Endothelial cell of umbilical vein (primary cell): ENCODE results near the gene PPFIA1. TPM values are rescaled to one million over a fixed set of nuclear protein-coding genes. Genes with fewer than 3 reads are reported as not detected.

Experiments used
- BruUV-seq: library from RNA; stranded (reverse); fragments of 400-500 nt; replicated peaks from 2 replicates; lab custom pipeline; 2021; lab: Mats Ljungman, UMichigan
- CTCF ChIA-PET: fragments of 300-600, 350-600 bp; sonication (Branson Sonifier 250); formaldehyde crosslinking; loops from one replicate; lab custom pipeline; 2021; ENCODE audit warnings: antibody characterized with exemption, inconsistent platforms; lab: Charles Lee
- POLR2A ChIA-PET: fragments of 300-600, 350-600 bp; sonication (Branson Sonifier 250); formaldehyde crosslinking; loops from one replicate; lab custom pipeline; 2021; ENCODE audit warnings: antibody characterized with exemption, inconsistent platforms; lab: Charles Lee
- DNase-seq: peaks from one replicate; pipeline ENCODE4 v3.0.0-alpha.2; 2011; ENCODE audit warnings: low read depth, low spot score
- FAIRE-seq: peaks from 2 replicates; lab custom pipeline; 2011; peaks lifted over from hg19 to GRCh38; lab: Jason Lieb, UNC
- H2AFZ ChIP-seq: 2 replicates; pipeline ENCODE4 v1.6.0; 2012; ENCODE audit warnings: low read depth, low read length, control low read depth, inconsistent platforms
- H3K27ac ChIP-seq: 2 replicates; pipeline ENCODE4 v1.5.1; 2011; ENCODE audit warnings: low read depth, mild to moderate bottlenecking, control low read depth, low read length, moderate library complexity; ENCODE audit not compliant: insufficient read depth
- H3K27me3 ChIP-seq, 2 experiments: 2 replicates each; pipeline versions ENCODE4 v1.6.0 to v1.6.1; 2011; ENCODE audit warnings: low read length in 2 of 2, mixed read lengths in 1 of 2; ENCODE audit not compliant: control insufficient read depth in 2 of 2, insufficient read depth in 2 of 2
- H3K36me3 ChIP-seq, 2 experiments: 2 replicates in 1 of 2; 3 replicates in 1 of 2; pipeline ENCODE4 v1.5.1; 2011; ENCODE audit warnings: low read length in 2 of 2, mild to moderate bottlenecking in 1 of 2, moderate library complexity in 1 of 2; ENCODE audit not compliant: control insufficient read depth in 2 of 2, insufficient read depth in 2 of 2; ENCODE audit errors: extremely low read depth in 1 of 2
- H3K4me1 ChIP-seq: 3 replicates; pipeline ENCODE4 v1.5.1; 2011; ENCODE audit warnings: mild to moderate bottlenecking, low read length; ENCODE audit not compliant: control insufficient read depth, insufficient read depth; ENCODE audit errors: extremely low read depth
- H3K4me2 ChIP-seq: 2 replicates; pipeline ENCODE4 v1.6.1; 2011; ENCODE audit warnings: low read length, control low read depth, mixed read lengths; ENCODE audit not compliant: insufficient read depth
- H3K4me3 ChIP-seq, 3 experiments: fragments of 200-600 bp in 1 of 3; sonication (generic), shearing (Covaris generic) in 1 of 3; replicated peaks in 1 of 3; 2 replicates each; pipeline ENCODE4 v1.5.1; 2011 to 2016; ENCODE audit warnings: control low read depth in 3 of 3, low read length in 3 of 3, mild to moderate bottlenecking in 2 of 3, inconsistent platforms in 1 of 3, low read depth in 1 of 3, moderate library complexity in 1 of 3; ENCODE audit not compliant: insufficient read depth in 1 of 3
- H3K79me2 ChIP-seq: 2 replicates; pipeline ENCODE4 v1.6.0; 2012; ENCODE audit warnings: low read length, inconsistent platforms; ENCODE audit not compliant: control insufficient read depth, insufficient read depth
- H3K9ac ChIP-seq: replicated peaks from 2 replicates; pipeline ENCODE3; 2011; ENCODE audit warnings: low read length, control low read depth; ENCODE audit not compliant: insufficient read depth; ENCODE audit errors: extremely low read depth
- H3K9me1 ChIP-seq: replicated peaks from 3 replicates; pipeline ENCODE4 v1.6.0; 2011; ENCODE audit warnings: mild to moderate bottlenecking, low read length; ENCODE audit not compliant: control insufficient read depth, insufficient read depth; ENCODE audit errors: extremely low read depth
- H3K9me3 ChIP-seq: replicated peaks from 2 replicates; pipeline ENCODE4 v1.5.1; 2012; ENCODE audit warnings: low read length, inconsistent platforms; ENCODE audit not compliant: control insufficient read depth, insufficient read depth
- H4K20me1 ChIP-seq: replicated peaks from 2 replicates; pipeline ENCODE3; 2011; ENCODE audit warnings: mild to moderate bottlenecking, low read length; ENCODE audit not compliant: control insufficient read depth, insufficient read depth; ENCODE audit errors: extremely low read depth
- EZH2 ChIP-seq: IDR thresholded peaks from 2 replicates; pipeline ENCODE4 v1.6.1; 2012; ENCODE audit warnings: borderline replicate concordance, low read depth, mild to moderate bottlenecking, moderate library complexity, low read length, inconsistent platforms; ENCODE audit not compliant: severe bottlenecking
- FOS ChIP-seq: IDR thresholded peaks from 2 replicates; pipeline ENCODE4 v1.6.1; 2011; ENCODE audit warnings: mild to moderate bottlenecking, low read length, moderate library complexity, borderline replicate concordance; ENCODE audit not compliant: insufficient read depth
- GATA2 ChIP-seq: IDR thresholded peaks from 2 replicates; pipeline ENCODE4 v1.7.0; 2011; ENCODE audit warnings: low read depth, mild to moderate bottlenecking, moderate library complexity, mixed read lengths, low read length; ENCODE audit not compliant: insufficient read length, insufficient read depth
- JUN ChIP-seq: IDR thresholded peaks from 2 replicates; pipeline ENCODE4 v1.6.1; 2011; ENCODE audit warnings: borderline replicate concordance, low read depth; ENCODE audit not compliant: insufficient read length, insufficient read depth
- MYC ChIP-seq: IDR thresholded peaks from one replicate; pipeline ENCODE4 v1.6.1; 2011; ENCODE audit warnings: mild to moderate bottlenecking, low read depth, low read length
- POLR2A ChIP-seq: IDR thresholded peaks from 2 replicates; pipeline ENCODE4 v1.6.1; 2012; ENCODE audit warnings: low read depth, mild to moderate bottlenecking, control low read depth, low read length
- POLR2AphosphoS5 ChIP-seq: IDR thresholded peaks from 2 replicates; pipeline ENCODE4 v1.6.1; 2012; ENCODE audit warnings: low read depth, mild to moderate bottlenecking, control low read depth, low read length, moderate library complexity; ENCODE audit not compliant: insufficient read depth
- dilution Hi-C: fragments of 300-500 bp; cut with MboI; formaldehyde crosslinking; loops from one replicate; pipeline ENCODE4 v1.15.0; 2019; ENCODE audit warnings: low sequenced_read_pairs; ENCODE audit not compliant: extremely low pct_ligation_motif_present
- intact Hi-C: fragments of 100-400 bp; cut with micrococcal nuclease; formaldehyde crosslinking; loops from one replicate; pipeline ENCODE4 v1.10.0; 2022
- polyA plus RNA-seq, 4 experiments: library from polyadenylated mRNA; depleted of rRNA in 3 of 4; stranded (reverse) in 3 of 4; unstranded in 1 of 4; fragments of >200 nt; gene quantifications; 2 replicates each; pipeline versions ENCODE4 v1.2.1 to v1.2.3, GENCODE V29; 2011 to 2012; ENCODE audit warnings: missing spikeins in 1 of 4
- total RNA-seq: library from RNA; stranded (reverse); gene quantifications from 2 replicates; pipeline ENCODE4 v1.2.3, GENCODE V29; 2021
- TF ChIP-seq, protein P1 (sequence below): IDR thresholded peaks from 2 replicates; pipeline ENCODE4 v1.6.1; 2011; ENCODE audit not compliant: insufficient read depth, insufficient read length
- TF ChIP-seq, protein P2 (sequence below), 2 donors: IDR thresholded peaks; 1 replicate in 1 of 2; 2 replicates in 1 of 2; pipeline ENCODE4 v1.5.1; 2011; ENCODE audit warnings: low read length in 2 of 2, mild to moderate bottlenecking in 2 of 2, moderate library complexity in 2 of 2, control low read depth in 1 of 2, inconsistent platforms in 1 of 2, low read depth in 1 of 2; ENCODE audit not compliant: insufficient read depth in 1 of 2; ENCODE audit errors: extremely low read depth in 1 of 2

PPFIA1 gene
- total and polyA plus RNA-seq, 2 donors (not counting 3 experiments of a cell fraction or from before 2014, with no cell fraction given): 44.3 to 60.9 TPM

DNA sequence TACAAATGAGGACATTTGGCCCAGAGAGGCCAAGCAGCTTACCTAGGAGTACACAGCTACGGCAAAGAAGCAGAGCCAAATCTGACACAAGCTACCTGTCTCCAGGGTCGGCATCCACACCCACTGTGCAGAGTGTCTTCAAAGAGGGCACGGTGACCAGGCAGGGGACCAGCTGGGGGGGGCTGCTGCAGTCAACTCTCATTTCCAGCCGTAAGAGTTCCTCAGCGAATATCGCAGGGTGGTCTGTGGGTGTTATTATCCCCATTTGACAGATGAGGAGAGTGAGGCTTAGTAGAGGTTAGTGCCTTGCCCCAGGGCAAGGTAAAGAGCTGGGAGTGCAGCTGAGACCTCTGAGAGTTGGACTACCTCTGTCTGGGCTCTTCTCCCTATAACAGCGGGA lies 7.1 kb upstream of the PPFIA1 start:
- no peaks in the 10 kb centered on the region for H3K9me3 ChIP-seq

More for the DNA sequence above, 7.1 kb upstream of the PPFIA1 start:
- H3K36me3 ChIP-seq: no peaks in the 10 kb centered on the region
- no peaks in the 10 kb centered on the region for H3K79me2 ChIP-seq
- no peak overlapping the region for H3K9ac ChIP-seq
- no peak overlapping the region for H3K4me2 ChIP-seq
- ChIA-PET CTCF (no interaction called here), POLR2A (no interaction called here)
- no peaks in the 10 kb centered on the region for H4K20me1 ChIP-seq
- peaks cover 9 to 16% of the 10 kb centered on the region in 2 experiments for H3K27me3 ChIP-seq
- intact Hi-C loops (no loop called here), dilution Hi-C loops (no loop called here)
- TF ChIP-seq POLR2AphosphoS5 (no peak), GATA2 (no peak), JUN (no peak), POLR2A (no peak), MYC (no peak), EZH2 (no peak), FOS (no peak)
- TF ChIP-seq, protein P1, sequence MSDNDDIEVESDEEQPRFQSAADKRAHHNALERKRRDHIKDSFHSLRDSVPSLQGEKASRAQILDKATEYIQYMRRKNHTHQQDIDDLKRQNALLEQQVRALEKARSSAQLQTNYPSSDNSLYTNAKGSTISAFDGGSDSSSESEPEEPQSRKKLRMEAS: no peak
- TF ChIP-seq, protein P2, sequence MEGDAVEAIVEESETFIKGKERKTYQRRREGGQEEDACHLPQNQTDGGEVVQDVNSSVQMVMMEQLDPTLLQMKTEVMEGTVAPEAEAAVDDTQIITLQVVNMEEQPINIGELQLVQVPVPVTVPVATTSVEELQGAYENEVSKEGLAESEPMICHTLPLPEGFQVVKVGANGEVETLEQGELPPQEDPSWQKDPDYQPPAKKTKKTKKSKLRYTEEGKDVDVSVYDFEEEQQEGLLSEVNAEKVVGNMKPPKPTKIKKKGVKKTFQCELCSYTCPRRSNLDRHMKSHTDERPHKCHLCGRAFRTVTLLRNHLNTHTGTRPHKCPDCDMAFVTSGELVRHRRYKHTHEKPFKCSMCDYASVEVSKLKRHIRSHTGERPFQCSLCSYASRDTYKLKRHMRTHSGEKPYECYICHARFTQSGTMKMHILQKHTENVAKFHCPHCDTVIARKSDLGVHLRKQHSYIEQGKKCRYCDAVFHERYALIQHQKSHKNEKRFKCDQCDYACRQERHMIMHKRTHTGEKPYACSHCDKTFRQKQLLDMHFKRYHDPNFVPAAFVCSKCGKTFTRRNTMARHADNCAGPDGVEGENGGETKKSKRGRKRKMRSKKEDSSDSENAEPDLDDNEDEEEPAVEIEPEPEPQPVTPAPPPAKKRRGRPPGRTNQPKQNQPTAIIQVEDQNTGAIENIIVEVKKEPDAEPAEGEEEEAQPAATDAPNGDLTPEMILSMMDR (IDR thresholded peaks at IDR 0.05; ENCODE audit: extremely low read depth in 1 of 2, insufficient read depth in 1 of 2, low read depth in 1 of 2, low read length in 2 of 2): no peak
- no peak for DNase-seq
- no peak overlapping the region for H3K27ac ChIP-seq
- no peak overlapping the region for H2AFZ ChIP-seq
- BruUV-seq: no TSS peak
- H3K9me1 ChIP-seq: no peaks in the 10 kb centered on the region
- FAIRE-seq: no peak
- H3K4me1 ChIP-seq: no peaks in the 10 kb centered on the region
- no peak overlapping the region for H3K4me3 ChIP-seq
